Spleen (tissue), 7 donors: ENCODE results near the gene GNAI3.

Experiments used
- POLR2A ChIP-seq, 3 donors: fragments of 450-650 bp; IDR thresholded peaks; one replicate each; pipeline ENCODE4 v1.5.1; 2017; ENCODE audit warnings: antibody characterized with exemption in 3 of 3, mild to moderate bottlenecking in 1 of 3
- TF ChIP-seq, protein P1 (sequence below), 11 experiments: fragments of 200-600 bp in 7 of 11; fragments of 450-650 bp in 4 of 11; sonication (generic) in 4 of 11; IDR thresholded peaks in 8 of 11; conservative IDR thresholded peaks in 3 of 11; 1 replicate in 7 of 11; 2 replicates in 4 of 11; pipeline versions ENCODE4 v1.4.0 to v1.8.0; 2016 to 2021; ENCODE audit warnings: antibody characterized with exemption in 11 of 11, inconsistent platforms in 4 of 11, mild to moderate bottlenecking in 1 of 11
- donor health status: DM: no; HTN: no; CAD: no; lungs with moderate emphysema.
- donor health status: DM: no; HTN: no; CAD: no.
- donor health status: DM: no; HTN: no; CAD: no.

DNA sequence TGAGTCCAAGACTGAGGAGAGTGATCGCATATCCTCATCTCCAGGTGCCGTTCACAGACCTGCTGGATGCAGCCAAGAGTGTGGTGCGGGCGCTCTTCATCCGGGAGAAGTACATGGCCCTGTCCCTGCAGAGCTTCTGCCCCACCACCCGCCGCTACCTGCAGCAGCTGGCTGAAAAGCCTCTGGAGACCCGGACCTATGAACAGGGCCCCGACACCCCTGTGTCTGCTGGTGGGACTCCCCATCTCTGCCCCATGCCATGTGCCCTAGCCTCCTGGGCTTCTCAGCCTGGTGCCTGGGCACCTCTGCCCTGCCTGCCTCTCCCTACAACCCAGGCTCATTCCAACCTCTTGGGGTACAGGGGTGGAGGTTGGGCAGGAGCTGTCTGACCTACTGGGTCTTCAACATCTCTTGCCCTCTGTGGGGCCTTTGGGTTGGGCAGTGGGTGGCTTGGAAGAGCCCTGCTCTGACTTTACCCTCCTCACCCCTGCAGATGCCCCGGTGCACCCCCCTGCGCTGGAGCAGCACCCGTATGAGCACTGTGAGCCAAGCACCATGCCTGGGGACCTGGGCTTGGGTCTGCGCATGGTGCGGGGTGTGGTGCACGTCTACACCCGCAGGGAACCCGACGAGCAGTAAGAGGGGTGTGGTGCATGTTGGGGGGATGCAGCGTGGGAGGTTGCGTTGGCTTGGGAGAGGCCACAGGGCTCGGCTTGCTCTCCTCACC is 78.4 kb downstream of the GNAI3 start:
- no peak for TF ChIP-seq POLR2A (IDR thresholded peaks at IDR 0.05)
- TF ChIP-seq, protein P1, sequence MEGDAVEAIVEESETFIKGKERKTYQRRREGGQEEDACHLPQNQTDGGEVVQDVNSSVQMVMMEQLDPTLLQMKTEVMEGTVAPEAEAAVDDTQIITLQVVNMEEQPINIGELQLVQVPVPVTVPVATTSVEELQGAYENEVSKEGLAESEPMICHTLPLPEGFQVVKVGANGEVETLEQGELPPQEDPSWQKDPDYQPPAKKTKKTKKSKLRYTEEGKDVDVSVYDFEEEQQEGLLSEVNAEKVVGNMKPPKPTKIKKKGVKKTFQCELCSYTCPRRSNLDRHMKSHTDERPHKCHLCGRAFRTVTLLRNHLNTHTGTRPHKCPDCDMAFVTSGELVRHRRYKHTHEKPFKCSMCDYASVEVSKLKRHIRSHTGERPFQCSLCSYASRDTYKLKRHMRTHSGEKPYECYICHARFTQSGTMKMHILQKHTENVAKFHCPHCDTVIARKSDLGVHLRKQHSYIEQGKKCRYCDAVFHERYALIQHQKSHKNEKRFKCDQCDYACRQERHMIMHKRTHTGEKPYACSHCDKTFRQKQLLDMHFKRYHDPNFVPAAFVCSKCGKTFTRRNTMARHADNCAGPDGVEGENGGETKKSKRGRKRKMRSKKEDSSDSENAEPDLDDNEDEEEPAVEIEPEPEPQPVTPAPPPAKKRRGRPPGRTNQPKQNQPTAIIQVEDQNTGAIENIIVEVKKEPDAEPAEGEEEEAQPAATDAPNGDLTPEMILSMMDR (IDR thresholded peaks at IDR 0.05 in 8 of 11, conservative IDR thresholded peaks at IDR 0.05 in 3 of 11): no peak
